Suprapubic skin (tissue), 4 donors: ENCODE data around the gene PRDM12. TPM values are rescaled to one million over a fixed set of nuclear protein-coding genes. Genes with fewer than 3 reads are reported as not detected.
A peak's percentile ranks its signal among the peaks of the same experiment; 100 is the strongest.

Experiments used
- DNase-seq, 2 donors: peaks; one replicate each; pipeline ENCODE4 v3.0.0-alpha.2; 2019; ENCODE audit warnings: low spot score in 2 of 2
- H3K27ac ChIP-seq: fragments of 200-600 bp; sonication (generic); one replicate; pipeline ENCODE4 v1.5.1; 2019
- H3K27me3 ChIP-seq: fragments of 200-600 bp; sonication (generic); one replicate; pipeline ENCODE4 v1.5.1; 2019
- H3K36me3 ChIP-seq: fragments of 200-600 bp; sonication (generic); one replicate; pipeline ENCODE4 v1.5.1; 2019
- H3K4me1 ChIP-seq: fragments of 200-600 bp; sonication (generic); one replicate; pipeline ENCODE4 v1.5.1; 2019
- H3K4me3 ChIP-seq: fragments of 200-600 bp; sonication (generic); one replicate; pipeline ENCODE4 v1.5.1; 2019; ENCODE audit warnings: mild to moderate bottlenecking
- H3K9me3 ChIP-seq: fragments of 200-600 bp; sonication (generic); one replicate; pipeline ENCODE4 v1.5.1; 2019
- CTCF ChIP-seq, 2 donors: fragments of 200-600 bp in 1 of 2; fragments of 450-650 bp in 1 of 2; sonication (generic) in 1 of 2; IDR thresholded peaks; one replicate each; pipeline ENCODE4 v1.5.1; 2016 to 2019; ENCODE audit warnings: antibody characterized with exemption in 2 of 2, mild to moderate bottlenecking in 1 of 2, moderate library complexity in 1 of 2
- EP300 ChIP-seq: sonication (generic); formaldehyde crosslinking; IDR thresholded peaks from one replicate; pipeline ENCODE4 v1.6.1; 2017; ENCODE audit warnings: antibody characterized with exemption
- POLR2A ChIP-seq, 2 donors: fragments of 450-650 bp; IDR thresholded peaks; one replicate each; pipeline ENCODE4 v1.6.1; 2017; ENCODE audit warnings: antibody characterized with exemption in 2 of 2, mild to moderate bottlenecking in 2 of 2, moderate library complexity in 2 of 2
- POLR2AphosphoS5 ChIP-seq, 3 donors: sonication (generic); formaldehyde crosslinking; IDR thresholded peaks; one replicate each; pipeline ENCODE4 v1.6.1; 2017; ENCODE audit warnings: antibody characterized with exemption in 3 of 3
- WGBS: methylation state at CpG from one replicate; pipeline ENCODE4 v1.1.5; 2018; 5-methylcytosine and 5-hydroxymethylcytosine counted together
- total RNA-seq, 4 donors: library from RNA; depleted of rRNA; stranded (reverse); fragments of >200 nt; gene quantifications; one replicate each; pipeline ENCODE4 v1.1.0, GENCODE V29; 2016

The PRDM12 gene
- total RNA-seq, 4 donors from 2014 or later, result not detected

DNA sequence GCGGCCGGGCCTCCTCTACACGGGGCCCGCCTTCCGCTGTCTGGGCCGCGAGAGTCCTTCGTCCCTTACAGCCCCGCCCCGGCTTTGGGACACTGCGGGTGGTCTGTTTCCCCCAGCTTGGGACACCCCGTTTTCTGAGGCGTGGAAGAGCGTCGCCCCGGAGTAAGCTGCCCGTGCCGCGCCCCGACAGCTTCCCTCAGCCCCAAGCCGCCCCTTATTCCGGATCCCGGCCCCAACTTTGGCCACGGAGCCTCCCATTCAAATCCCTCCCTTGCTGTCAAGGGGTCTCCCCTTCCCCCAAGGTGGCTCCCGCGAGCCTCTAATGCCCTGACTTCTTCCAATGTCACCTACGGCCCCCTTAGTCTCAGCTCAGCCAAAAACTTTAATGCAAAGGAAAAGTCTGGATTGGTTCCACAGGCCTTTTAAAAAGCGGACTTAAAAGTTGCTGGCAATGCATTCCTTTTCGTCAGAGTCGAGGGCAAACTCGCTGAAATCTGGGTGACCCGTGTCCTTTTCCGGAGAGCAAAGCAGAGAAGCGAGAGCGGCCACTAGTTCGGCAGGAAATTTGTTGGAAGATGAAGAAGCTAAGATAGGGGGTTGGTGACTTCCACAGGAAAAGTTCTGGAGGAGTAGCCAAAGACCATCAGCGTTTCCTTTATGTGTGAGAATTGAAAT, 49.0 kb downstream of the PRDM12 start:
- Histone ChIP-seq H3K36me3 (no peaks in the 10 kb centered on the region), H3K27me3 (no peaks in the 10 kb centered on the region), H3K27ac (peak overlapping the region; percentile 98), H3K4me1 (peaks cover 39% of the 10 kb centered on the region), H3K4me3 (peak overlapping the region; percentile 94), H3K9me3 (no peaks in the 10 kb centered on the region)
- under 1% methylated on average over 34 of the region's 37 CpGs for WGBS
- DNase-seq, result no peak
- TF ChIP-seq POLR2A (IDR thresholded peaks at IDR 0.05) (no peak), CTCF (IDR thresholded peaks at IDR 0.05) (no peak), EP300 (no peak), POLR2AphosphoS5 (IDR thresholded peaks at IDR 0.05) (no peak)

DNA sequence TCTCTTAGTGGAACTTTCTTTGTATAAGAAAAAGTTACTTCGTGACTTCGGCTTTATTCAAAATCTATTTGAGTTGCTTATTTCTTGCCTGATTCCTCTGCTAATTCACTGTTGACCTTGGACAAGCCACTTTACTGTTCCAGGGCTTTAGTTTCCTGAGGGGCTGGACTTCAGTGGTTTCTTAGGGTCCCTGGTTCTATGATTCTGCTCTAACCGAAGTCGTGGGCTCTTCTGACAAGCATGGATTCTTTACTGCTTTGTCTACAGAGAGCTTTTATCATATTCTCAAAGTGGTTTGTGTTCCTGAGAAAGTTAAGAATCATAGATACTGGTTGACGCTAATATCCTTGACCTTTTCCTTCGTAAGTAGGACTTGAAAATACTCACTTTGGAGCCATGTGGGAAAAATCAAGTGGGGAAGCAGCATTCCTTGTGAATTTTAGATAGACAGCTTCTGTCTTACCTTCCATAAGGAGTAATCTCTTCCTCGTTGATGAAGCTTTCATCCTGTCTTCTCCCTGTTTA, 50.3 kb downstream of the PRDM12 start:
- 32% methylated on average over 7 of the region's 7 CpGs for WGBS
- no peak for TF ChIP-seq CTCF (IDR thresholded peaks at IDR 0.05)
- no peak for TF ChIP-seq EP300
- no peak for TF ChIP-seq POLR2AphosphoS5 (IDR thresholded peaks at IDR 0.05)
- peaks cover 39% of the 10 kb centered on the region for H3K4me1 ChIP-seq

DNA sequence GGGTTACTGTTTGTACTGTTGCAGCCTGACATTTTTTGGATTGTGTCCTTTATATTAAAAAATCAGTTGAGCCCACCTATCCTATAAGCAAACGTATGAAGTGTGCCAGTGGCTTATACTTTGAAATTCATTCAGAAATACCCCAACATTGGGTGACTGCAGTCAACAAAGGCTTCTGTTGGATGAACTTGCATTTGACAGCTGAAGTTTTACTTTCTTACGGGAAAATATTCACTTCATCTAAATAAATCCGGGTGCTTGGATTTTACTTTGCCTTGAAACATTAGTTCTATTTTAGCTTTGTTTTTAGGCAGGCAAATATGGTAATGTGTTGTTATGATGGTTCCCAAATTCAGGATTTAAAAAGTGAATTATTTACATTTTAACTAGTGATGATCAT, 50.9 kb downstream of the PRDM12 start:
- WGBS, result 19% methylated on average over 3 of the region's 3 CpGs
- DNase-seq, result no peak
- H3K27me3 ChIP-seq, result no peaks in the 10 kb centered on the region
- H3K4me1 ChIP-seq, result peaks cover 39% of the 10 kb centered on the region
- H3K36me3 ChIP-seq, result no peaks in the 10 kb centered on the region
- TF ChIP-seq CTCF (IDR thresholded peaks at IDR 0.05) (no peak), POLR2AphosphoS5 (IDR thresholded peaks at IDR 0.05) (no peak), POLR2A (IDR thresholded peaks at IDR 0.05) (no peak), EP300 (no peak)
- peak overlapping the region; percentile 94 for H3K4me3 ChIP-seq
- H3K9me3 ChIP-seq, result no peaks in the 10 kb centered on the region
- H3K27ac ChIP-seq, result no peak overlapping the region

More for the DNA sequence above, 50.3 kb downstream of the PRDM12 start:
- H3K36me3 ChIP-seq, result no peaks in the 10 kb centered on the region
- no peak for DNase-seq
- H3K4me3 ChIP-seq, result peak overlapping the region; percentile 94
- H3K27me3 ChIP-seq, result no peaks in the 10 kb centered on the region
- H3K9me3 ChIP-seq, result no peaks in the 10 kb centered on the region
- no peak overlapping the region for H3K27ac ChIP-seq

DNA sequence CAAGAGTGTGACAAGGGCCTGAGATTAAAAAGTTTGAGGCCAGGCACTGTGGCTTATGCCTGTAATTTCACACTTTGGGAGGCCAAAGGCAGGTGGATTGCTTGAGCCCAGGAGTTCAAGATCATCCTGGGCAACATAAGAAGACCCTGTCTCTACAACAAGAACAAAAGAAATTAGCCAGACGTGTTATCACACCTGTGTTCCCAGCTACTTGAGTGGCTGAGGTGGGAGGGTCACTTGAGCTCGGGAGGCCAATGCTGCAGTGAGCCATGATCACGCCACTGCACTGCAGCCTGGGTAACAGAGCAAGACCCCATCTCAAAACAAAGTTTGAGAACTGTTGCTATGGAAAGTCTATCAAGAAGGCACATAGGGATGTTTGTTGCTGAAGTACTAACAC, 54.2 kb downstream of the PRDM12 start:
- Histone ChIP-seq H3K27ac (no peak overlapping the region), H3K27me3 (no peaks in the 10 kb centered on the region), H3K4me3 (no peak overlapping the region), H3K4me1 (peaks cover 33% of the 10 kb centered on the region), H3K36me3 (no peaks in the 10 kb centered on the region), H3K9me3 (no peaks in the 10 kb centered on the region)
- TF ChIP-seq EP300 (no peak), POLR2AphosphoS5 (IDR thresholded peaks at IDR 0.05) (no peak), CTCF (IDR thresholded peaks at IDR 0.05) (no peak), POLR2A (IDR thresholded peaks at IDR 0.05) (no peak)
- no peak for DNase-seq
- WGBS, result 92% methylated on average over 3 of the region's 3 CpGs

DNA sequence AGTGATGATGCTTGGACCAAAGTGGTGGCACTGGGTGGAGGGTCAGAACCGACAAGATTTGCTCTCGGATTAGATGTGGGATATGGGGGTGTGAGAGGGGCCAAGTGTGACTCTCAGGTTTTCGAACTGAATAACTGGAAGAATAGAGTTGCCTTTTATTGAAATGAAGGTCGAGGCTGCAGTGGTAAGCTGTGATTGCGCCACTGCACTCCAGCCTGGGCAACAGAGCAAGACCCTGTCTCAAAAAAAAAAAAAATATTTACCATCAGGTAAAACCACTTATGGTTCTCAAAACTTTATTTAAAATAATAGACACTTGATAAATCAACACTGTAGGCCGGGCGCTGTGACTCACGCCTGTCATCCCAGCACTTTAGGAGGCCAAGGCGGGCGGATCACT, 56.4 kb downstream of the PRDM12 start:
- WGBS, result 95% methylated on average over 10 of the region's 10 CpGs
- no peak for TF ChIP-seq POLR2A (IDR thresholded peaks at IDR 0.05)
- no peak for TF ChIP-seq POLR2AphosphoS5 (IDR thresholded peaks at IDR 0.05)
- no peak for TF ChIP-seq EP300
- no peak for TF ChIP-seq CTCF (IDR thresholded peaks at IDR 0.05)
- no peaks in the 10 kb centered on the region for H3K27me3 ChIP-seq
- H3K4me3 ChIP-seq, result no peak overlapping the region
- H3K9me3 ChIP-seq, result no peaks in the 10 kb centered on the region
- no peak overlapping the region for H3K27ac ChIP-seq
- no peak for DNase-seq
- H3K4me1 ChIP-seq, result peaks cover 11% of the 10 kb centered on the region
- no peaks in the 10 kb centered on the region for H3K36me3 ChIP-seq
